CD4-positive, alpha-beta T cell treated with Interleukin-17A for 4 hours (primary cell): ENCODE results near the gene MCC.

Source experiments
- DNase-seq: peaks from one replicate; pipeline ENCODE4 v3.0.0-alpha.2; 2020; ENCODE audit warnings: mixed read lengths

Gene MCC

DNA sequence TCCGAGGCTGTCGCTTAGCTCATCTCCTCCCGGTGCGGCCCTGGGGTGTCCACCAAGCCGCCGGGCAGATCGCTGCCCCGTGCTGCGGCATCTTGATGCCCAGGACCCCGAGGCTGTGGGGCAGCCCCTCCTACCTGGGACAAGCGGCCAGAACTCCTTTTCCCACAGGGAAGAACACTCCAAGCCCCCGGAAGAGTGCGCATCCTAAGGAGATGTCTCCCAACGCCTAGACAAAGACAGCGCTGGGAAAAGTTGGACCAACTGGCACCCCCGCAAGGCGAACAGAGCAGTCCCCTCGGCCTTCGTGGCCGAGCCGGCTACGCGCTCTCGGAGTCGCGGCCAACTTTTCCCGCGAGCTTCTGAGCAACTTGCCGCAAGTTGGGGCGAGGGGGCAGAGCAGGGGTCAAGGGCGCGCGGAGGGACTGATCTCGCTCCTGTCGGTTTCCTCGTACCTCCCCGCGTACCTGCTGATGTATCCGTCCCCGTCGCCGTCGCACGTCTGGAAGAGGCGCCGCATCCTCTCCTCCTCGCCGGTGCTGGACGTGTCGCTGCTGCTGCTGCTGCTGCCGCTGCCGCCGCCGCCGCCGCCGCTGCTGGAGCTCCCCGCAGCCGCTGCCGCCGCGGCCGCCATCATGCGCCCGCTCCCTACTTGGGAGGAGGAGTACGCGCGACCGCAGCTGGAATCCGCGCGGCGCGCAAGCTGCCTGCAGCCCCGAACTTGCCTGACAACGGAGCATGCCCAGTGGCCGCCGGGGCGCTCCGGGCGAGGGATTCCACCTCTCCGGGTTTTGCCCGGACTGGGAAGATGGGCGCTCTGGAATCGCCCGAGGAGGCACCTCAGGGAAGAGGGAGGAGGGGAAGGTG, at the start of gene MCC:
Gene MCC (minus strand): TSS at position 673 of the 864 bp plus-strand sequence.
- peak; percentile 34 for DNase-seq

DNA sequence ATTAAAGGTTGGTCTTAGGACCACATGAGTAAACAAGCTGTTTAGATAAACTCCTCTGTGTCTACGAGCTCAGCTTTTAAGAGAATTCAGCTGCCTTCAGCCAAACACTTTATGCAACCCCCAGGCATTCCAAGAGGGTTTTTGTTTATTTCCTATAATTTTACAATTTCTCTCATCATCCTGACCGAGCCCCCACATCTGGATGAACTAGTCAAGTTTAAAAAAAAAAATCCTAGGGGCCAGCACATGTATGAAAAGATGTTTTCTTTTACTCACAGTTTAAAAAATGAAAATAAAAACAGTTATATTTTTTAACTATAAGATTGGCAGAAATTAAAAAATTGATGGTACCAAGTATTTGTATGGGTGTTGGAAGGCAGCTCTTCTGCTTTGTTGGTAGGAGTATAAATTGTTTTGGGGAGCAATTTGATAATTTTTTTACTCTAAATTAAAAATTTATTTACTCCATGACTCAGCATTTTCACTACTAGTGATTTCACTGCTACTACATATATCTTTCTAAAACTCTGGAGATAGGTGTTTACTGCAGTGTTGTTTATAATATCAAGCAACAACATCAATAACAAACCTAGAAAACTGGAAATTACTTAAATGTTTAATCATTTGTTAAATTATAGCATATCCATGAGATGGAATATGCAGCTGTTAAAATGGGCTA, 43.4 kb upstream of the MCC start:
- DNase-seq, result no peak

DNA sequence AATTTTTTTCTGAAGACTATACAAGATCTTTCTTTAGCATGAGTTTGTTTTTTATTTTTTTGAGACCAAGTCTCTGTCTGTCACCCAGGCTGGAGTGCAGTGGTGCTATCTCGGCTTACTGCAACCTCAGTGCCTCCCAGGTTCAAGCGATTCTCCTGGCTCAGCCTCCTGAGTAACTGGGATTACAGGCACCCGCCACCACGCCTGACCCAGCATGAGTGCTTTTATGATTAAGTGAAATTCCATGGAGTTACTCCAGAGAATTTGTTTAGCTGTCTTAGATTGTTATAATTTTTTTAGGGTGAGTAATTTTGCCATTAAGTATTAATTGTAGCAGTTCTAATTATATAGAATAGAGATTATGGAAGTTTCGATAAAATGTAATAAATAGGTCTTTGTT, 39.5 kb upstream of the MCC start:
- DNase-seq, result no peak

DNA sequence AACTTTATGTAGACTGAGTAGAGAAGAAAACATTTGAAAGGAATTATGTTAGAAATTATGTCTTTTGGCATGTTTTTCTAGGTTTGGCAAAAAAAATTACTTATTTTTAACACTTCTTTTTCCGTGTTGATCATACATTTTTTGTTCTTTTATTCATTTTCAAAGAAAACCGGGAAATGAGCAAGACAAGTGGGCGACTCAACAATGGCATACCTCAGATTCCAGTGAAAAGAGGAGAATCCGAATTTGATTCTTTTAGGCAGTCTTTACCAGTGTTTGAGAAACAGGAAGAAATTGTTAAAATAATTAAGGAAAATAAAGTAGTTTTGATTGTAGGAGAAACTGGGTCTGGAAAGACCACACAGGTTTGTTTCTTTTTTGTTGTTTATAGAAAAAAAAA, 38.2 kb upstream of the MCC start:
- no peak for DNase-seq

DNA sequence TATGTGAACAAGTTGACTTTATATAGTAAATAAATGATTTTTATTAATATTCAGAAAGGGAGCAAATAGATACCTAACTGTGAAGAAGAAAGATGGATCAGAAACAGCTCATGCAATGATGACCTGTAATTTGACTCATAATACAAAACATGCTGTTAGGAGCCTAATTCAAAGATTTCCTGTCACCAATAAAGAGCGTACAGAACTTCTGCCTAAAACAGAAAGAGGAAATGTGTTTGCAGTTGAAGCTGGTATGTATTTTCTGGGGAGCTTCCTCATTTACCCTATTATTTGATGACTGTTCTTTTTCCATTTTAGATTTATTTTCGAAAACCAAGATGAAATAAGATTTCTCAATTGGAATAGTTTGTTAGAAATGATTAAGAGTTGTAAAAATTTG, 36.7 kb upstream of the MCC start:
- DNase-seq, result no peak

DNA sequence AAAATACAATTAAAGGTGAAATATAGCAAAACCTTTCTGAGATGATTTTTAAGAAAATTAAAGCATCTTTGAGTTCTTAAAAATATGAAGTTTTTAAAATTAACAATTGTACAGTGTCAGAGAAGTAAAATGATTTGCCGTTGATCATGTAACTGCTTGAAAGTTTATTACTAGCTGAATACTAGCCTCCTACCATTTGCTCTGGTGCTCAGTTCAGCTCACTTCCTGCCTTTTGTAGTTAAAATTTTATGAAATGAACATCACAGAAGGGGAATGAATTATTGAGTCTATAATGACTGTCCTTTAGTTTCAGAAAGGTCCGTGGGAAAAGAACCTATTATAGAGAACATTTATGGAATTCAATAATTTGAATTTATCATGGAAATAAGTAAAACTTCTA, 34.9 kb upstream of the MCC start:
- DNase-seq, result no peak

DNA sequence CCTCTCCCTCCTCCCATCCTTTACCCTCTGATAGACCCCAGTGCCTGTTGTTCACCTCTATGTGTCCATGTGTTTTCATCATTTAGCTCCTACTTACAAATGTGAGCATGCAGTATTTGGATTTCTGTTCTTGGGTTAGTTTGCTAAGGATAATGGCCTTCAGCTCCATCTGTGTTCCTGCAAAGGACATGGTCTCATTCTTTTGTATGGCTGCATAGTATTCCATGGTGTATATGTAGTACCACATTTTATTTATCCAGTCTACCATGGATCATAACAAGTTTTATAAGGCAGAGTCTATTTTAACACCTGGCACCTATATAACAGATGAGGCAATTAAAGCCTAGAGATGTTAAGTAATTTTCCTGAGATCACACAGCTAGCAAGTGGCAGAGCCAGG, 32.6 kb upstream of the MCC start:
- no peak for DNase-seq

DNA sequence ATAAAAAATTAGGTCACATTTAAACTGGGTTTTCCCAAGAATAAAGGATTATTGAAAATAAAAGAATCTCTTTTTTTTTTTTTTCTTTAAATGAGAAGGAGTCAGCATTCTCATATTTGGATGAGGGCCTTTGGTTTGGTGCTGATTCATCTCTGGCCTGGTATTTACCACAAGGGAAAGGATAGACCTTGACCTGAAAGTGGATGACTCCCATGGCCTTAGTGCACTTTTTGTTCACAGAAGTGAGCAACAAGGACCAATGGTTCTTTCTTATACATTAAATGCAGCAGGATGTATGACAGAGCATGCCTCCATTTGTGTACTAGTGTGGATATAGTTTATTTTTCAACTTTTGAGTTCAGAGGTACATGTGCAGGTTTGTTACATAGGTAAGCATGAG, 32.2 kb upstream of the MCC start:
- no peak for DNase-seq

DNA sequence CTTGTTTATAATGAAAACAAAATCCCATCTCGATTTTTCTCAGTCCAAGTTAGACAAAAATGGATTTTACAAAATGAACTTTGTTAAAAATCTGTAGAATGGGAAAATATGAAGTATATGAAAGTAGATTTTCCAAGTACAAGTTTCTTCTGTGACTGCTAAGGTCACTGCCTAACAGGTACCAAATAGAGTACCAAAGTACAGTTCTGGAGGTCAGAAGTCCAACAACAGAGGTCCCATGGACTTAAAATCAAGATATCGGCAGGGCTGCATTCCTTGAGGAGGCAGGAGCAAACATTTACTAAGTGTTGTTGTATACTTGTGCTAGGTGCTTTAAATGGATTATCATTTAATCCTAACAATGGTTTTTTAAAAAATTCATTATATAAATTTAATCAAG, 31.2 kb upstream of the MCC start:
- no peak for DNase-seq

DNA sequence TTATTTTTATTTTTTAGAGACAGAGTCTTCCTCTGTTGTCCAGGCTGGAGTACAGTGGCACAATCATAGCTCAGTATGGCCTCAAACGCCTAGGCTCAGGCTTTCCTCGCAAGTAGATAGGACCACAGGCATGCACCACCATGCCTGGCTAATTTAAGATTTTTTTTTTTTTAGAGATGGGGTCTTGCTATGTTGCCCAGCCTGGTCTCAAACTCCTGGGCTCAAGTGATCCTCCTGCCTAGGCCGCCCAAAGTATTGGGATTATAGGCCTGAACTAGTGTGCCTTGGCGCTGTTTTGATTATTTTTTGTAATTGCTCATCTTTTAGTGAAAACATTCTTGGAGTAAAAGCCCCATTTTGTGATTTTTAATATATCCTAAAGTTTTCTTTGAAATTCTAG, 30.6 kb upstream of the MCC start:
- DNase-seq, result no peak

- DNase-seq, result no peak
Measured at GRCh38 chr5:113514289-113514635, 26.0 kb upstream of the MCC start.

DNA sequence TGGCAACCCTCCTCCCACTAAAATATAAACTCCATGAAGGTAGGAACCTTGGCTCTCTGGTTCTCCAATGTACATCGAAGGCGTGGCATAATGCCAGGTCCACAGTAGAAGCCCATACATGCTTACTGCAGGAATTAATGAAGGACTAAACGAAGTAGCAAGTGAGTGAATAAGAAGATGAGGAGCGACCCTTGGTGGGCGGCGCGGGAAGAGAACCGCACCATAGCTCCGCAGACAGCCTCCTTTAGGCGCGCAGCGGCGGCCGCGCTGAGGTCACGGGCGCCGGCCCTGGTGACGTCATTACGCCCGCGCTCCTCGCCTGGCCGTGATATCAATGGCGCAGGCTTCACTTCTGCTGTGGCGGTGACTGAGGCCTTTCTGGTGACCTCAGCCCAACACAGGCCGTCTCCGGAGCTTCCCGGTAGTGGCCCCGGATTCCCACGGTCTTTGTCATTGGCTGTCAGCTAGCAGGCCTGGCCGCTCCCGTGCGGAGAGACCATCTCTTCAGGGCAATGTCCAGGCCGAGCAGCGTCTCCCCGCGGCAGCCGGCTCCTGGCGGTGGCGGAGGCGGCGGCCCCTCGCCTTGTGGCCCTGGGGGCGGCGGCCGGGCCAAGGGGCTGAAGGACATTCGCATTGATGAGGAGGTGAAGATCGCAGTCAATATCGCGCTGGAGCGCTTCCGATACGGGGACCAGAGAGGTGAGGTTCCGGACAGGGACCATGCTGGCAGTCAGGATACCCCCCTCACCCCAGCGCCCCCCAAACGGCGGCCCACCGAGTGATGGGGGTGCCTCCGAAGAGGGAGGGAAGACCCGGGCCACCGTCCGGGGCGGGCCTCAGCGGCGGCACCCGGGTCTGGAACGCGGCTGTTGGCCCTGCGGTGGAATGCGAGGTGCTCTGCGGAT, 25.4 kb upstream of the MCC start, which contains the start of gene YTHDC2:
Gene YTHDC2 (plus strand): TSS at position 311 of the 905 bp plus-strand sequence. CDS start 202 bp downstream, at position 513.
- DNase-seq, result peak; percentile 88

DNA sequence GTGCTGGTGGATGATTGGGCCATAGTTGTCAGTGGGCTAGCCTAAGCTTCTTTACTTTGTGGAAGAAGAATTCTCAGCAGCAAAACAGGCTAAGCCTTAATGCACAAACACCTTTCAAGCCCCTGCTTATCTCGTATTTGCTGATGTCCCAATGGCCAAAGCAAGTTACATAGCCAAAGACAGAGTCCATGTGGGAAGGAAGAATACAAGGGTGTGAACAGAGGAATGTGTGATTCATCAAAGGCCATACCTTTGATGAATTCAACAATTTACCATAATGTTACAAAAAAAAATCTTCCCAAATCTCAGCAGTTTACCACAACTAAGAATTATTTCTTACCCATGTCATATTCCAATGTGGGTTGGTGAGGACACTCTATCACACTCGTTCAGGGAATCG, 24.1 kb upstream of the MCC start:
- DNase-seq, result no peak

DNA sequence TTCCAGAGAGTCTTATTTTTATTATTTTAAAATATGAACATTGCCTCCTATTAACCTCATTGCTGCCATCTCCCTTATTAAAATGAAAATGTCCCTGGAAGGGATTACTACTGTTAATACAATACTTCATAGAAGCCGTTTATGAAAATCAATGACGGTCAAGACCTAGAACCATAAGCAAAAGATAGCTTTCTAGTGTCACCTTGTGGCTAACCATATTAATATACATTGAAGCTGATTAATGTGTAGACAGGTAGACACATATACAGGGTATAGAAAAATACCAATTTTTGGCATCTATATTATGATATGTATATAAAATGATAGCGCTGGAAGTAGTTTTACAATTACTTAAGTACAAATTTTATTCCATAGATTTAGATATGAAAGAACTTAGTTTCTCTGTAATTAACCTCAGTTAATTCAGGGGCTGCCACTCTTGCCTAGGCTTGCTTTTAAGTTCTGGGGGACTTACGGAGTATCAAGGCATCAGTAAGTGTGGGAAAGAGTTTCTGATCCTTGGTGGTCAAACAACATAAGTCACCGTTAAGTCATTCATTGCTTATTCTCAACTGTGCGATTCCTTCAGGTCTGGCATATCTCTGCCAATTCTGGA, 22.7 kb upstream of the MCC start:
- DNase-seq, result no peak

DNA sequence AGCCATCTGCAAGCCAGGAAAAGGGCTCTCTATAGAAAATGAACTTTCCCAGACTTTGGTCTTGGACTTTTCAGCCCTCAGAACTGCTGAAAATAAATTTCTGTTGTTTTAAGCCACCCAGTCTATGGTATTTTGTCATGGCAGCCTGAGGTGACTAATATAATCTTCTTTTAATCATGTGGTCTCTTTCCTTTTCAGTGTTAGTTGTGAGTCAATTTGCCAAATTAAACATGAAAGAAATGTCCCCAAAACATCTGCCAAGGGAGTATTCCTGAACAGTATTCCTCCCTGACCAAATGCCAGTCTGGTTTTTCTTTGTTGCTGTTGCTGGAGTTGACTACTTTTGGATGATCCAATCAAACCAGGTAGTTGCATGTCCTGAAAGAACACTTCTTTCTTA, 20.5 kb upstream of the MCC start:
- no peak for DNase-seq

DNA sequence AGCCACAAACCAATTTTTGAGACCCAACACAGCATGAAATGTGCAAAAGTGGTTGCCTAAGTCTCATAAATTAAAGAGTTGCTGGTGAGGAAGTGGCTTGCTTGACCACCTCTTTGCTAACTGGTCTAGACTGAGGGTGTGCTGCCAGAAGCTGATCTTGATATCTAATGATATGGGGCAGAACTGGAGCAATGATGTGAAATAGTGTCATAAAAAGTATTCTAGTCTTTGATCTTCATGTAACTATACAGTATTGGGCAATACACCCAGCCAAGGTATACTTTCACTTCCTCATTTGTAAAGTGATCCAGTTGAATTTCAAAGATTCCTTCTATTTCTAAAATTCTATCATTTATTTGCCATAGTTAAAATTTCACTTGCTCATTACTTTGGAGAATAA, 19.3 kb upstream of the MCC start:
- DNase-seq, result no peak

DNA sequence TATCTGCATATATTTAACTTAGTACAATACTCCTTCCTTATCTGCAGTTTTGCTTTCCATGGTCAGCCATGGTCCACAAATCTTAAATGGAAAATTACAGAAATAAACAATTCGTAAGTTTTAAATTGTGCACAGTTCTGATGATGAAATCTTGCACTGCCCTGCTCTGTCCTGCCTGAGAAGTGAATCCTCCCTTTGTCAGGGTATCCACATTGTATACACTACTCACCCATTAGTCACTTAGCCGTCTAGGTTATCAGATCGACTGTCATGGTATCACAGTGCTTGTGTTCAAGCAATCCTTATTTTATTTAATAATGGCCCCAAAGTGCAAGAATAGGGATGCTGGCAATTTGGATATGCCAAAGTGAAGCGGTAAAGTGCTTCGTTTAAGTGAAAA, 16.9 kb upstream of the MCC start:
- no peak for DNase-seq

DNA sequence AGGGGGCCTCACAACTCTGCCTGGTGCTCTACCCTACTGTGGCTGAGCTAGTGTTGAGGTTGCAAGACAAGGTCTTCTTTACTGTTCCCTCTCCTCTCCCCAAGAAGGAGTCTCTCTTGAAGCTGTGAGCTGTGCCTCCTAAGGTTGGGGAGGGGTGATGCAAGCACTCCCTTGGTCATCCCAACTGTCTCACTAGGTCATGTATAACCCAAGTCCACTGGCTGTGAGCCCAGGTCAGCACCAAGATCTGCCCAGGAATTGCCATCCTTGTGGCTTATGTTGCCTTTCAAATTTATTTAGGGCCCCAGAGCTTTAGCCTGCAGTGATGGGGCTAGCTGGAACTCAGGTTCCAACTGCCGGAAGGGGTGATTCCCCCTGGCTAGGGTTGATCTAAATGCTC, 14.9 kb upstream of the MCC start:
- no peak for DNase-seq

DNA sequence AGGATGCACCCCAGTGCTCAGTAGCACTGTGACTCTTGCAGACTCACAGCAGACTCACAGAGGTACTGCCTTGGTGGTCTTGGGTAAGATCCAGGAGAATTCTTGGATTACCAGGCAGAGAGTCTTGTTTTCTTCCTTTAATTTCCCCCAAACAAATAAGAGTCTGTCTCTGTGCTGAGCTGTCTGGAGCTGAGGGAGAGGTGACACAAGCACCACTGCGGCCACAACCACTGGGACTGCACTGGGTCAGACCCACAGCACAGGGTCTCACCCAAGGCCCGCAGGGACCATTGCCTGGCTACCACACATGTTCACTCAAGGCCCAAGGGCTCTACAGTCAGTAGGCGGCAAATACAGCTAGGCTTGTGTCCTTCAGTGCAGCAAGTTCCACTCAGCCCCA, 13.8 kb upstream of the MCC start:
- no peak for DNase-seq

DNA sequence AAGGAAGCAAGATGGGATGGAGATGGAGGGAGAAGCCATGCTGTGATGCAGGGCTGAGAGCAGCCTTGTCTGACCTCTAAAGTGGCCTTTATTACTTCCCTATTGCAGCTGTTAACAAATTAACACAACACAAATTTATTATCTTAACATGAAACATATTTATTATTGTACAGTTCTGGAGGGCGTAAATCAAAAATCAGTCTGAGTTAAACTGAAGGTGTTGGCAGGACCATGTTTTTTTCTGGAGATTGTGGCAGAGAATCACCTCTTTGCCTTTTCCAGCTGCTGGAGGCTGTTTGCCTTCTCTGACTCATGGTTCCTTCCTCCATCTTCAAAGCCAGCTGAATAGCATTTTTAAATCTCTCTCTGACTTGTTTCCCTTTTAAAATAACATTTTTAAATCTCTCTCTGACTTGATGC, 7.2 kb upstream of the MCC start:
- DNase-seq, result no peak

GRCh38 chr5:113493446-113493845, 5.2 kb upstream of the MCC start:
- no peak for DNase-seq

DNA sequence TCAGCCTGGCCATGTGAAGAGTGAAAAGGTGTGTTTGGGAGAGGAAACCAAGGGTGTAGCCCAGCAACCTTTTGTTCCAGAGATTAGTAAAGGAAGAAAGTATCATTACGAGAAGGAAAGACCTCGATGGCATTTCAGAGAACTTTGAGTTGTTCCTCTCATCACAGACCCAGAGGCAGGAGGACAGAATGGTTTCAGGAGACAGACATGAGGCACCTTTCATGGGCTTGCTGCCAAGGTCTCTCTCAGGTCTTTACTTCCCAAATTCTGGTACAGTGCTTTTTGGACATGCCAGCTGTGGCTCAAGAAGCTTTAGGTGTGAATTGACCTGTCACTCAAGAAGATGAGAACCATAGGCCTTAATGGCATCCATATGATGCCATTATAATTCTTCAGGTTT, 2.8 kb upstream of the MCC start:
- no peak for DNase-seq

- no peak for DNase-seq
Measured at GRCh38 chr5:113490317-113490716, 2.1 kb upstream of the MCC start.
